ENCODE data around the gene FHIT.

DNA sequence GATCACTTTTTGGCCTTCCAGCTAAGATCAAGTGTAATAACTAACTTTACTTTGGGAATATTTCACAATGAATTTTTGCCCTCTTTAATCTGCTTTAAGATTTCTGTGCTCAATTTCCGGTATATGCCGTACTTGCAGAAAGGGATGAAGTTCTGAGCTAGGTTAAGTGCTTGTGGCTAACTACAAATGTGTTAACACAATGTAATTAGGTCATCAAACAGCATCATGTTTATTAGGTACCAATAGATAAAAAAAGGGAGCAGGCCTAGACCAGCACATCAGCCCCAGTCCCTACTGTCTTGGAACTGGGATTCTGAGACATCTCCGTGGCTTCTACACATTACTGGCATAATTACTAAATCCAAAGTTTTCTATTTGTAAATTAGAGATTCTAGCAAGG, 1268.7 kb downstream of the FHIT start:
- TF ChIP-seq CTCF (IDR thresholded peaks at IDR 0.05 in 2 of 3, conservative IDR thresholded peaks at IDR 0.05 in 1 of 3; ENCODE audit: control insufficient read depth in 2 of 3, extremely low read depth in 1 of 3, insufficient read depth in 1 of 3, low read depth in 3 of 3, low read length in 3 of 3), result no peak
- no peak for TF ChIP-seq USF2 (IDR thresholded peaks at IDR 0.05; ENCODE audit: borderline replicate concordance, low read depth, low read length)
- no peak for TF ChIP-seq MXI1 (IDR thresholded peaks at IDR 0.05; ENCODE audit: low read depth, low read length)
- TF ChIP-seq NBN (IDR thresholded peaks at IDR 0.05), result no peak
- TF ChIP-seq PML (IDR thresholded peaks at IDR 0.05; ENCODE audit: low read length), result no peak
- no peak for TF ChIP-seq FOS (IDR thresholded peaks at IDR 0.05; ENCODE audit: borderline replicate concordance, extremely low read depth, insufficient read length)
- TF ChIP-seq NR2F1 (conservative IDR thresholded peaks at IDR 0.05), result no peak
- no peak for TF ChIP-seq SMAD1 (IDR thresholded peaks at IDR 0.05; ENCODE audit: low read depth, partially characterized antibody)
- no peak for TF ChIP-seq CBX5 (IDR thresholded peaks at IDR 0.05; ENCODE audit: low read depth)
- TF ChIP-seq IKZF1 (conservative IDR thresholded peaks at IDR 0.05), result no peak
